HepG2 (cell line): Measurements from ENCODE around the gene RNF8. TPM values are rescaled to one million over a fixed set of nuclear protein-coding genes. Genes with fewer than 3 reads are reported as not detected.

Experiments
- DR1 ChIP-seq: sonication (generic); formaldehyde crosslinking; IDR thresholded peaks from 2 replicates; pipeline ENCODE4 v1.8.0; 2021; ENCODE audit warnings: mild to moderate bottlenecking, missing genetic modification reagents, inconsistent platforms
- FOXA1 ChIP-seq, 2 experiments: fragments of 450-650 bp in 1 of 2; sonication (generic) in 1 of 2; formaldehyde crosslinking in 1 of 2; IDR thresholded peaks; 2 replicates each; pipeline versions ENCODE4 v1.4.0 to v1.6.1; 2016 to 2020; ENCODE audit warnings: missing genetic modification reagents in 1 of 2
- KAT8 ChIP-seq: IDR thresholded peaks from 2 replicates; pipeline ENCODE4 v1.6.1; 2016; ENCODE audit warnings: missing genetic modification reagents, missing compliant biosample characterization
- KDM6A ChIP-seq: IDR thresholded peaks from 2 replicates; pipeline ENCODE4 v1.6.1; 2016; ENCODE audit warnings: low read depth
- KLF9 ChIP-seq: IDR thresholded peaks from 2 replicates; pipeline ENCODE4 v1.6.1; 2016; ENCODE audit warnings: low read depth
- NBN ChIP-seq: fragments of 450-650 bp; conservative IDR thresholded peaks from 2 replicates; pipeline ENCODE4 v1.6.1; 2017
- TBL1XR1 ChIP-seq: fragments of 150-350 bp; IDR thresholded peaks from 2 replicates; pipeline ENCODE4 v1.6.1; 2014; ENCODE audit warnings: borderline replicate concordance, low read length; ENCODE audit not compliant: partially characterized antibody
- ZNF101 ChIP-seq: sonication (generic); formaldehyde crosslinking; IDR thresholded peaks from 2 replicates; pipeline ENCODE4 v1.4.0; 2020; ENCODE audit warnings: mild to moderate bottlenecking, low read depth, missing genetic modification reagents, borderline replicate concordance
- ZNF224 ChIP-seq: sonication (generic); formaldehyde crosslinking; IDR thresholded peaks from 2 replicates; pipeline ENCODE4 v1.5.0; 2020; ENCODE audit warnings: mild to moderate bottlenecking, missing genetic modification reagents
- ZNF251 ChIP-seq: sonication (generic); formaldehyde crosslinking; IDR thresholded peaks from 2 replicates; pipeline ENCODE4 v1.9.0; 2021; ENCODE audit warnings: mild to moderate bottlenecking, missing genetic modification reagents
- ZNF446 ChIP-seq: sonication (generic); formaldehyde crosslinking; IDR thresholded peaks from 2 replicates; pipeline ENCODE4 v1.5.0; 2020; ENCODE audit warnings: mild to moderate bottlenecking, missing genetic modification reagents
- ZNF660 ChIP-seq: sonication (generic); formaldehyde crosslinking; IDR thresholded peaks from 2 replicates; pipeline ENCODE4 v1.5.1; 2020; ENCODE audit warnings: mild to moderate bottlenecking, low read depth, missing genetic modification reagents, borderline replicate concordance
- ZNF713 ChIP-seq: sonication (generic); formaldehyde crosslinking; IDR thresholded peaks from 2 replicates; pipeline ENCODE4 v1.4.0; 2020; ENCODE audit warnings: mild to moderate bottlenecking, missing genetic modification reagents
- ZNF816 ChIP-seq: sonication (generic); formaldehyde crosslinking; IDR thresholded peaks from 2 replicates; pipeline ENCODE4 v1.8.0; 2022; ENCODE audit warnings: missing genetic modification reagents, mild to moderate bottlenecking, borderline replicate concordance
- ZSCAN22 ChIP-seq: sonication (generic); formaldehyde crosslinking; IDR thresholded peaks from 2 replicates; pipeline ENCODE4 v1.4.0; 2020; ENCODE audit warnings: mild to moderate bottlenecking, missing genetic modification reagents
- polyA plus RNA-seq, 8 experiments: library from polyadenylated mRNA; depleted of rRNA in 3 of 8; stranded (reverse) in 7 of 8; unstranded in 1 of 8; fragments of >200 nt; fragmentation: Illumina TruSeq in 4 of 8; extraction: Trizol in 4 of 8; gene quantifications; 2 replicates each; pipeline versions ENCODE4 v1.2.1 to v1.2.3, GENCODE V29; 2011 to 2016; ENCODE audit warnings: low read depth in 4 of 8, missing spikeins in 1 of 8, mixed read lengths in 1 of 8; ENCODE audit not compliant: insufficient read depth in 1 of 8
- total RNA-seq, 5 experiments: library from RNA; depleted of rRNA; stranded (reverse); fragments of >200 nt; fragmentation: Illumina TruSeq; extraction: Trizol; gene quantifications; 2 replicates each; pipeline ENCODE4 v1.2.3, GENCODE V29; 2016; ENCODE audit warnings: low read depth in 1 of 5
- TF ChIP-seq, protein P1 (sequence below): sonication (generic); formaldehyde crosslinking; IDR thresholded peaks from 2 replicates; pipeline ENCODE4 v1.4.0; 2020; ENCODE audit warnings: missing genetic modification reagents, borderline replicate concordance
- TF ChIP-seq, protein P2 (sequence below): sonication (generic); formaldehyde crosslinking; IDR thresholded peaks from 2 replicates; pipeline ENCODE4 v1.9.0; 2021; ENCODE audit warnings: missing genetic modification reagents, borderline replicate concordance
- TF ChIP-seq, protein P3 (sequence below): sonication (generic); formaldehyde crosslinking; IDR thresholded peaks from 2 replicates; pipeline ENCODE4 v1.5.0; 2020; ENCODE audit warnings: mild to moderate bottlenecking, missing genetic modification reagents
- TF ChIP-seq, protein P4 (sequence below): sonication (generic); formaldehyde crosslinking; IDR thresholded peaks from 2 replicates; pipeline ENCODE4 v1.4.0; 2020; ENCODE audit warnings: mild to moderate bottlenecking, missing genetic modification reagents
- TF ChIP-seq, protein P5 (sequence below): IDR thresholded peaks from 2 replicates; pipeline ENCODE4 v1.6.1; 2012; ENCODE audit warnings: low read length, improper control_type of control experiment

The RNF8 gene
- total and polyA plus RNA-seq, 2 of the 13 experiments (the other 11 are each of a cell fraction or from before 2014, with no cell fraction given) = 21.8 to 47.6 TPM

DNA sequence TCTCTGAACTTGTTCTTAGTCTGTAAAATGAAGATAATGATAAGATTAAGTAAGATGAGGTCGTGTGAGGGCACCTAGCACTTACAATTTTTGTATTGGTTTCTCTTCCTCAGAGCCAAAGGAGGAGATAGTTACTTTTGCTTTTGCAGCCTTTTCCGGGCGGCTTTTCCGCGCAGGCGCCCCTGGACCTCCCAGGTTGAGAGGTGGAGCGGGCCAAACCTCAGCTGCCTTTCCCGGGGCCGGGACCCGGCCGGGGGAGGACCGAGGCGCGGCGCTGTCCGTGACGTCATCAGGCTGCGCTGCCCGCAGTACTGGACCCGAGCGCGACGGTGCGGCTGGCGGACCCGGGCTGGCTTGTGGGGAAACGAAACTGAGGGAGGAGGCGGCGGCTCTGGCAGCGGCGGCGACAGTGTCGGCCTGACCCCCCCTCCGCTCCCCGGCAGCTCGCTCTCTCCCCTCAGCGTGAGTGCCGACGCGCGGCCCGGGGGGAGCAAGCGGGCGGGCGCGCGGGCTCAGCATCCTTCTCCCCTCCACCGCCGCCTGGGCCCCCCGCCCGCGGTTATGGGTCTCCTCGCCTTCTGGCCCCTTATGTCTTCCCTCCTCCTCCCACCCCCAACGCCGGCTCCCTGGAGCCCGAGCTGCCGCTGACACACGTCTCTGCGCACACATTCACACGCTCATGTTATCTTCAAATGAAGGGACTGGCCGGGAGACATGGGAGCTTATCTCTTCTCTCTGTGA lies 79.3 kb downstream of the RNF8 start, which contains the start of gene CMTR1 (continued):
- TF ChIP-seq, protein P1, sequence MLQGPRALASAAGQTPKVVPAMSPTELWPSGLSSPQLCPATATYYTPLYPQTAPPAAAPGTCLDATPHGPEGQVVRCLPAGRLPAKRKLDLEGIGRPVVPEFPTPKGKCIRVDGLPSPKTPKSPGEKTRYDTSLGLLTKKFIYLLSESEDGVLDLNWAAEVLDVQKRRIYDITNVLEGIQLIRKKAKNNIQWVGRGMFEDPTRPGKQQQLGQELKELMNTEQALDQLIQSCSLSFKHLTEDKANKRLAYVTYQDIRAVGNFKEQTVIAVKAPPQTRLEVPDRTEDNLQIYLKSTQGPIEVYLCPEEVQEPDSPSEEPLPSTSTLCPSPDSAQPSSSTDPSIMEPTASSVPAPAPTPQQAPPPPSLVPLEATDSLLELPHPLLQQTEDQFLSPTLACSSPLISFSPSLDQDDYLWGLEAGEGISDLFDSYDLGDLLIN = peak; percentile 14; the same call in 1 of the 2 replicates
- TF ChIP-seq, protein P2, sequence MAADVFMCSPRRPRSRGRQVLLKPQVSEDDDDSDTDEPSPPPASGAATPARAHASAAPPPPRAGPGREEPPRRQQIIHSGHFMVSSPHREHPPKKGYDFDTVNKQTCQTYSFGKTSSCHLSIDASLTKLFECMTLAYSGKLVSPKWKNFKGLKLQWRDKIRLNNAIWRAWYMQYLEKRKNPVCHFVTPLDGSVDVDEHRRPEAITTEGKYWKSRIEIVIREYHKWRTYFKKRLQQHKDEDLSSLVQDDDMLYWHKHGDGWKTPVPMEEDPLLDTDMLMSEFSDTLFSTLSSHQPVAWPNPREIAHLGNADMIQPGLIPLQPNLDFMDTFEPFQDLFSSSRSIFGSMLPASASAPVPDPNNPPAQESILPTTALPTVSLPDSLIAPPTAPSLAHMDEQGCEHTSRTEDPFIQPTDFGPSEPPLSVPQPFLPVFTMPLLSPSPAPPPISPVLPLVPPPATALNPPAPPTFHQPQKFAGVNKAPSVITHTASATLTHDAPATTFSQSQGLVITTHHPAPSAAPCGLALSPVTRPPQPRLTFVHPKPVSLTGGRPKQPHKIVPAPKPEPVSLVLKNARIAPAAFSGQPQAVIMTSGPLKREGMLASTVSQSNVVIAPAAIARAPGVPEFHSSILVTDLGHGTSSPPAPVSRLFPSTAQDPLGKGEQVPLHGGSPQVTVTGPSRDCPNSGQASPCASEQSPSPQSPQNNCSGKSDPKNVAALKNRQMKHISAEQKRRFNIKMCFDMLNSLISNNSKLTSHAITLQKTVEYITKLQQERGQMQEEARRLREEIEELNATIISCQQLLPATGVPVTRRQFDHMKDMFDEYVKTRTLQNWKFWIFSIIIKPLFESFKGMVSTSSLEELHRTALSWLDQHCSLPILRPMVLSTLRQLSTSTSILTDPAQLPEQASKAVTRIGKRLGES = no peak
- no peak for TF ChIP-seq FOXA1 (IDR thresholded peaks at IDR 0.05)
- peak; percentile 53; the same call in 1 of the 2 replicates for TF ChIP-seq FOXA1 (CRISPR knock-in tag; IDR thresholded peaks at IDR 0.05)
- TF ChIP-seq TBL1XR1 = peak; percentile 50
- no peak for TF ChIP-seq ZNF660 (CRISPR knock-in tag)
- no peak; the same call in 1 of the 2 replicates for TF ChIP-seq ZNF816
- peak; percentile 98 for TF ChIP-seq ZSCAN22
- TF ChIP-seq, protein P3, sequence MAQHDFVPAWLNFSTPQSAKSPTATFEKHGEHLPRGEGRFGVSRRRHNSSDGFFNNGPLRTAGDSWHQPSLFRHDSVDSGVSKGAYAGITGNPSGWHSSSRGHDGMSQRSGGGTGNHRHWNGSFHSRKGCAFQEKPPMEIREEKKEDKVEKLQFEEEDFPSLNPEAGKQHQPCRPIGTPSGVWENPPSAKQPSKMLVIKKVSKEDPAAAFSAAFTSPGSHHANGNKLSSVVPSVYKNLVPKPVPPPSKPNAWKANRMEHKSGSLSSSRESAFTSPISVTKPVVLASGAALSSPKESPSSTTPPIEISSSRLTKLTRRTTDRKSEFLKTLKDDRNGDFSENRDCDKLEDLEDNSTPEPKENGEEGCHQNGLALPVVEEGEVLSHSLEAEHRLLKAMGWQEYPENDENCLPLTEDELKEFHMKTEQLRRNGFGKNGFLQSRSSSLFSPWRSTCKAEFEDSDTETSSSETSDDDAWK (CRISPR knock-in tag) = no peak
- 0 out of 2 replicates have a peak, but pooled peaks have one; percentile 23 for TF ChIP-seq KLF9 (CRISPR knock-in tag)
- TF ChIP-seq, protein P4, sequence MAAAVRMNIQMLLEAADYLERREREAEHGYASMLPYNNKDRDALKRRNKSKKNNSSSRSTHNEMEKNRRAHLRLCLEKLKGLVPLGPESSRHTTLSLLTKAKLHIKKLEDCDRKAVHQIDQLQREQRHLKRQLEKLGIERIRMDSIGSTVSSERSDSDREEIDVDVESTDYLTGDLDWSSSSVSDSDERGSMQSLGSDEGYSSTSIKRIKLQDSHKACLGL (CRISPR knock-in tag) = 0 out of 2 replicates have a peak, but pooled peaks have one; percentile 57
- peak; percentile 99 for TF ChIP-seq KAT8 (CRISPR knock-in tag)
- no peak for TF ChIP-seq ZNF251
- TF ChIP-seq NBN = no peak
- no peak for TF ChIP-seq ZNF101 (CRISPR knock-in tag)
- TF ChIP-seq, protein P5, sequence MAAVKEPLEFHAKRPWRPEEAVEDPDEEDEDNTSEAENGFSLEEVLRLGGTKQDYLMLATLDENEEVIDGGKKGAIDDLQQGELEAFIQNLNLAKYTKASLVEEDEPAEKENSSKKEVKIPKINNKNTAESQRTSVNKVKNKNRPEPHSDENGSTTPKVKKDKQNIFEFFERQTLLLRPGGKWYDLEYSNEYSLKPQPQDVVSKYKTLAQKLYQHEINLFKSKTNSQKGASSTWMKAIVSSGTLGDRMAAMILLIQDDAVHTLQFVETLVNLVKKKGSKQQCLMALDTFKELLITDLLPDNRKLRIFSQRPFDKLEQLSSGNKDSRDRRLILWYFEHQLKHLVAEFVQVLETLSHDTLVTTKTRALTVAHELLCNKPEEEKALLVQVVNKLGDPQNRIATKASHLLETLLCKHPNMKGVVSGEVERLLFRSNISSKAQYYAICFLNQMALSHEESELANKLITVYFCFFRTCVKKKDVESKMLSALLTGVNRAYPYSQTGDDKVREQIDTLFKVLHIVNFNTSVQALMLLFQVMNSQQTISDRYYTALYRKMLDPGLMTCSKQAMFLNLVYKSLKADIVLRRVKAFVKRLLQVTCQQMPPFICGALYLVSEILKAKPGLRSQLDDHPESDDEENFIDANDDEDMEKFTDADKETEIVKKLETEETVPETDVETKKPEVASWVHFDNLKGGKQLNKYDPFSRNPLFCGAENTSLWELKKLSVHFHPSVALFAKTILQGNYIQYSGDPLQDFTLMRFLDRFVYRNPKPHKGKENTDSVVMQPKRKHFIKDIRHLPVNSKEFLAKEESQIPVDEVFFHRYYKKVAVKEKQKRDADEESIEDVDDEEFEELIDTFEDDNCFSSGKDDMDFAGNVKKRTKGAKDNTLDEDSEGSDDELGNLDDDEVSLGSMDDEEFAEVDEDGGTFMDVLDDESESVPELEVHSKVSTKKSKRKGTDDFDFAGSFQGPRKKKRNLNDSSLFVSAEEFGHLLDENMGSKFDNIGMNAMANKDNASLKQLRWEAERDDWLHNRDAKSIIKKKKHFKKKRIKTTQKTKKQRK = no peak
- peak; percentile 38; the same call in 1 of the 2 replicates for TF ChIP-seq ZNF224 (CRISPR knock-in tag)
- TF ChIP-seq ZNF713 (CRISPR knock-in tag) = peak; percentile 85; the same call in 1 of the 2 replicates
- peak; percentile 67; the same call in 1 of the 2 replicates for TF ChIP-seq ZNF446 (CRISPR knock-in tag)
- TF ChIP-seq KDM6A (CRISPR knock-in tag) = no peak
- TF ChIP-seq DR1 (CRISPR knock-in tag) = no peak; the same call in 1 of the 2 replicates
